ENCODE results near the gene PSMA8. TPM values are rescaled to one million over a fixed set of nuclear protein-coding genes. Genes with fewer than 3 reads are reported as not detected.
"Not testable (repeated sequence)": the region's sequence is repeated elsewhere in the genome, so short reads cannot be mapped to it uniquely, and the experiment has no call there.

PSMA8 gene
- total RNA-seq, 1 donor from 2014 or later: 0.89 TPM

GRCh38 chr18:26190506-26190905 lies 56.8 kb downstream of the PSMA8 start:
- DNase-seq: peak; percentile 37
- ChIA-PET CTCF (no interaction called here), POLR2A (interaction anchor here (1.3 to 1.5 kb wide), 3 partner anchors 25 to 101 kb away, joined by 4 to 11 read pairs (median 4); partner anchors contain the start of genes SS18 and TAF4B)
- intact Hi-C loops (cut with micrococcal nuclease): loop anchor here (1.0 kb wide), 3 partner anchors 25 to 100 kb away; partner anchors contain the start of genes SS18 and TAF4B
- Mint-ChIP-seq H3K27me3 (no peaks in the 10 kb centered on the region), H3K4me1 (peaks cover 32% of the 10 kb centered on the region), H3K36me3 (ENCODE audit: low read depth) (no peaks in the 10 kb centered on the region), H3K9me3 (no peaks in the 10 kb centered on the region), H3K27ac (peak overlapping the region; percentile 85), H3K4me3 (peak overlapping the region; percentile 75)
- no peak for TF ChIP-seq CTCF (IDR thresholded peaks at IDR 0.05)
- ATAC-seq (ENCODE audit: low read depth): peak; percentile 95

GRCh38 chr18:26192233-26192632 lies 58.6 kb downstream of the PSMA8 start:
- POLR2A ChIA-PET: no interaction called here
- Mint-ChIP-seq H3K27me3 (no peaks in the 10 kb centered on the region), H3K27ac (no peak overlapping the region), H3K36me3 (ENCODE audit: low read depth) (no peaks in the 10 kb centered on the region), H3K4me1 (peaks cover 32% of the 10 kb centered on the region), H3K4me3 (no peak overlapping the region), H3K9me3 (no peaks in the 10 kb centered on the region)
- ATAC-seq (ENCODE audit: low read depth) (no peak), DNase-seq (no peak)
- TF ChIP-seq CTCF (IDR thresholded peaks at IDR 0.05): no peak
- intact Hi-C loops (cut with micrococcal nuclease): no loop called here
- CTCF ChIA-PET: no interaction called here

- ChIA-PET CTCF (interaction anchor here (1.2 kb wide), 1 partner anchor 14 kb away, joined by 3 read pairs; no protein-coding TSS in a partner anchor), POLR2A (no interaction called here)
- Mint-ChIP-seq H3K36me3 (ENCODE audit: low read depth) (no peaks in the 10 kb centered on the region), H3K27ac (no peak overlapping the region), H3K9me3 (no peaks in the 10 kb centered on the region), H3K4me1 (peaks cover 7% of the 10 kb centered on the region), H3K4me3 (no peak overlapping the region), H3K27me3 (no peaks in the 10 kb centered on the region)
- intact Hi-C loops (cut with micrococcal nuclease): no loop called here
- no peak for TF ChIP-seq CTCF (IDR thresholded peaks at IDR 0.05)
- ATAC-seq (ENCODE audit: low read depth) (no peak), DNase-seq (no peak)
These were observed 62.9 kb downstream of the PSMA8 start for GRCh38 chr18:26196605-26197004.

- DNase-seq; H3K27ac Mint-ChIP-seq; ATAC-seq (ENCODE audit: low read depth); H3K27me3 Mint-ChIP-seq; H3K4me3 Mint-ChIP-seq; H3K9me3 Mint-ChIP-seq; H3K36me3 Mint-ChIP-seq (ENCODE audit: low read depth); CTCF ChIA-PET; intact Hi-C loops (cut with micrococcal nuclease); POLR2A ChIA-PET; H3K4me1 Mint-ChIP-seq: not testable (repeated sequence)
These were observed 68.3 kb downstream of the PSMA8 start for GRCh38 chr18:26202001-26202400.

- no peaks in the 10 kb centered on the region for H3K27me3 Mint-ChIP-seq
- H3K36me3 Mint-ChIP-seq (ENCODE audit: low read depth): no peaks in the 10 kb centered on the region
- POLR2A ChIA-PET: no interaction called here
- H3K9me3 Mint-ChIP-seq: no peaks in the 10 kb centered on the region
- ATAC-seq (ENCODE audit: low read depth) (no peak), DNase-seq (no peak)
- H3K4me1 Mint-ChIP-seq: peaks cover 3% of the 10 kb centered on the region
- CTCF ChIA-PET: no interaction called here
- H3K4me3 Mint-ChIP-seq: no peak overlapping the region
- TF ChIP-seq CTCF (IDR thresholded peaks at IDR 0.05): no peak
- no peak overlapping the region for H3K27ac Mint-ChIP-seq
- intact Hi-C loops (cut with micrococcal nuclease): no loop called here
These were observed 71.6 kb downstream of the PSMA8 start for GRCh38 chr18:26205318-26205717.

- peaks cover 3% of the 10 kb centered on the region for H3K4me1 Mint-ChIP-seq
- no peak for TF ChIP-seq CTCF (IDR thresholded peaks at IDR 0.05)
- ChIA-PET POLR2A (no interaction called here), CTCF (no interaction called here)
- no peak for ATAC-seq (ENCODE audit: low read depth)
- no peak for DNase-seq
- no peak overlapping the region for H3K4me3 Mint-ChIP-seq
- no peaks in the 10 kb centered on the region for H3K9me3 Mint-ChIP-seq
- H3K36me3 Mint-ChIP-seq (ENCODE audit: low read depth): no peaks in the 10 kb centered on the region
- H3K27ac Mint-ChIP-seq: no peak overlapping the region
- H3K27me3 Mint-ChIP-seq: no peaks in the 10 kb centered on the region
- intact Hi-C loops (cut with micrococcal nuclease): no loop called here
These were observed 72.8 kb downstream of the PSMA8 start for GRCh38 chr18:26206488-26206887.

Data from activated B cell treated with CpG ODN at 0.5 μM for 24 hours (primary cell).